HUDEP-2 (cell line): ENCODE data around the gene MVD.
"Not testable (repeated sequence)": the region's sequence is repeated elsewhere in the genome, so short reads cannot be mapped to it uniquely, and the experiment has no call there.

Source experiments
- DNase-seq, 76 experiments: peaks; one replicate each; lab custom pipeline; 2025; ENCODE audit not compliant: unreplicated experiment in 76 of 76; lab: John Stamatoyannopoulos, UW

The MVD gene

GRCh38 chr16:88685156-88686061 lies 22.5 kb upstream of the MVD start:
- peak in 3 of 76 experiments; percentile 13 to 21 (median 15) for DNase-seq

- DNase-seq, result no peak
Measured at GRCh38 chr16:88684569-88685155, 21.8 kb upstream of the MVD start.

GRCh38 chr16:88681709-88682451 lies 19.0 kb upstream of the MVD start:
- DNase-seq, result no peak

- peak in 4 of 76 experiments; percentile 10 to 30 (median 22) for DNase-seq
Measured at GRCh38 chr16:88681084-88681680, 18.3 kb upstream of the MVD start.

- no peak for DNase-seq
Measured at GRCh38 chr16:88680554-88681083, 17.7 kb upstream of the MVD start.

GRCh38 chr16:88678224-88678979 lies 15.5 kb upstream of the MVD start:
- DNase-seq, result no peak

- DNase-seq, result no peak
Measured at GRCh38 chr16:88677721-88678120, 14.8 kb upstream of the MVD start.

- no peak for DNase-seq
Measured at GRCh38 chr16:88676502-88677242, 13.8 kb upstream of the MVD start.

GRCh38 chr16:88673716-88674379 lies 11.0 kb upstream of the MVD start:
- no peak for DNase-seq

- DNase-seq, result peak in 1 of 76 experiments; percentile 13
Measured at GRCh38 chr16:88672776-88673175, 9.9 kb upstream of the MVD start.

- DNase-seq, result no peak
Measured at GRCh38 chr16:88671806-88672205, 8.9 kb upstream of the MVD start.

GRCh38 chr16:88669980-88670379 lies 7.1 kb upstream of the MVD start:
- no peak for DNase-seq

- DNase-seq, result not testable (repeated sequence)
Measured at GRCh38 chr16:88669493-88669892, 6.6 kb upstream of the MVD start.

GRCh38 chr16:88667461-88667860 lies 4.6 kb upstream of the MVD start:
- no peak for DNase-seq

GRCh38 chr16:88665570-88665969 lies 2.7 kb upstream of the MVD start:
- DNase-seq, result no peak

- DNase-seq, result no peak
Measured at GRCh38 chr16:88665148-88665547, 2.3 kb upstream of the MVD start.

- no peak for DNase-seq
Measured at GRCh38 chr16:88662222-88662842, 559 bp downstream of the MVD start.

- no peak for DNase-seq
Measured at GRCh38 chr16:88661468-88661867, 1.4 kb downstream of the MVD start.
